ENCODE measurements around the gene DDX54. TPM values are rescaled to one million over a fixed set of nuclear protein-coding genes. Genes with fewer than 3 reads are reported as not detected.
"Not testable (repeated sequence)": the region's sequence is repeated elsewhere in the genome, so short reads cannot be mapped to it uniquely, and the experiment has no call there.

Gene DDX54
- total RNA-seq, 4 donors from 2014 or later, result 62.0 to 126 (median 66.5) TPM

DNA sequence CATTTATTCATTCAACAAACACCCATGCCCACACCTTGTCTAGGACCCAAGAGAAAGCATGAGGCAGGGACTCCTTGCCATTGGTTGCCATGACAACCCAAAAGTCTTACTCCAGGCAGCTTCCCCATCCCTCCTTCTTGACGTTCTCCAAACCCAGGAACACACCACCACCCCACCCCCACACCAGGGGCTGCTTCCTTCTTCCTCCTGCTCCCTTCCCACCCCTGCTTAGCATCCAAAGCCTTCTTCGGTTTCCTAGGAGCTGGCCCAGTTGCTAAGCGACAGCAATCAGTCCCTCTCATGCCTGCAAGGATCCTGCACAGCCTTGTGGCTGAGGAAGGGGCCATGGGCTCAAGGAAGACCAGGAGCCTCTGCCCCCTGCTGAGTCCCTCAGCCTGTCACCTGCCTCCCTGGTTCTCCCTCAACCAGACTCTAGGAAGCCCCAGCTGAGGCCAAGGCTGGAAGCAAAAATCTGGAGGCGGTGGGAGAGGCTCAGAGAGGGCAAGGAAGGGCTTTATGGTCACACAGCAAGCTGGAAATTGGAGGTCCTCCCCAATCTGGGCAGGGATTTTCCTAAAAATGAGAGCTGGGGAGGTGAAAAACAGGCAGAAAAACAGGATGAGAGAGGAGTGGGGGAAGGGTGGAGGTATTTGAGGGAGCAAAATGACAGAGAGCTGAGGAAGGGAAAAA is 65.2 kb downstream of the DDX54 start:
- H3K36me3 ChIP-seq, result no peaks in the 10 kb centered on the region
- H3K27ac ChIP-seq, result no peak overlapping the region
- TF ChIP-seq CTCF (IDR thresholded peaks at IDR 0.05), result no peak
- no peak for TF ChIP-seq POLR2A (IDR thresholded peaks at IDR 0.05)
- no peaks in the 10 kb centered on the region for H3K9me3 ChIP-seq
- H3K4me3 ChIP-seq, result no peak overlapping the region
- H3K4me1 ChIP-seq, result no peaks in the 10 kb centered on the region
- no peak for DNase-seq
- H3K27me3 ChIP-seq, result no peaks in the 10 kb centered on the region

GRCh38 chr12:113118142-113118541 is 67.1 kb downstream of the DDX54 start:
- H3K4me3 ChIP-seq, result no peak overlapping the region
- H3K36me3 ChIP-seq, result no peaks in the 10 kb centered on the region
- no peak overlapping the region for H3K27ac ChIP-seq
- TF ChIP-seq CTCF (IDR thresholded peaks at IDR 0.05) (no peak), POLR2A (IDR thresholded peaks at IDR 0.05) (no peak)
- no peaks in the 10 kb centered on the region for H3K4me1 ChIP-seq
- H3K27me3 ChIP-seq, result no peaks in the 10 kb centered on the region
- no peaks in the 10 kb centered on the region for H3K9me3 ChIP-seq
- no peak for DNase-seq

DNA sequence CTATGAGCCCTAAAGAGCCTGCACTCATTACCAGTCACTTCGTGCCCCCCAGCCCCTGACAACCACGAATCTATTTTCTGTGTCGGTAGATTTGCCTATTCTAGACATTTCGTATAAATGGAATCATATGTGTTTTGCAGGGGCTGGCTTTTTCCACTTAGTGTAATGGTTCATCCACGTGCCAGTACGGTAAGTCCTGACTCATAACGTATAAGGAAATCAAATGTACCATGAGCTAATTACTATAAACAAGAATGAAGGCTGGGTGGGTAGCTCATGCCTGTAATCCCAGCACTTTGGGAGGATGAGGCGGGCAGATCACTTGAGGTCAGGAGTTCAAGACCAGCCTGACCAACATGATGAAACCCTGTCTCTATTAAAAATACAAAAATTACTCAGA is 67.6 kb downstream of the DDX54 start:
- H3K27me3 ChIP-seq, H3K9me3 ChIP-seq, DNase-seq, H3K36me3 ChIP-seq, H3K4me1 ChIP-seq, H3K27ac ChIP-seq, H3K4me3 ChIP-seq: not testable (repeated sequence)

GRCh38 chr12:113116875-113117274 is 68.4 kb downstream of the DDX54 start:
- TF ChIP-seq POLR2A (IDR thresholded peaks at IDR 0.05), result no peak
- TF ChIP-seq CTCF (IDR thresholded peaks at IDR 0.05), result no peak
- Histone ChIP-seq H3K27ac (no peak overlapping the region), H3K4me1 (no peaks in the 10 kb centered on the region), H3K4me3 (no peak overlapping the region), H3K36me3 (no peaks in the 10 kb centered on the region), H3K27me3 (no peaks in the 10 kb centered on the region), H3K9me3 (no peaks in the 10 kb centered on the region)
- DNase-seq, result no peak

- Histone ChIP-seq H3K36me3 (no peaks in the 10 kb centered on the region), H3K4me3 (no peak overlapping the region), H3K27ac (no peak overlapping the region), H3K4me1 (no peaks in the 10 kb centered on the region), H3K27me3 (no peaks in the 10 kb centered on the region), H3K9me3 (no peaks in the 10 kb centered on the region)
- DNase-seq, result no peak
- TF ChIP-seq POLR2A (IDR thresholded peaks at IDR 0.05), result no peak
- no peak for TF ChIP-seq CTCF (IDR thresholded peaks at IDR 0.05)
These were observed 69.7 kb downstream of the DDX54 start for GRCh38 chr12:113115455-113116126.

DNA sequence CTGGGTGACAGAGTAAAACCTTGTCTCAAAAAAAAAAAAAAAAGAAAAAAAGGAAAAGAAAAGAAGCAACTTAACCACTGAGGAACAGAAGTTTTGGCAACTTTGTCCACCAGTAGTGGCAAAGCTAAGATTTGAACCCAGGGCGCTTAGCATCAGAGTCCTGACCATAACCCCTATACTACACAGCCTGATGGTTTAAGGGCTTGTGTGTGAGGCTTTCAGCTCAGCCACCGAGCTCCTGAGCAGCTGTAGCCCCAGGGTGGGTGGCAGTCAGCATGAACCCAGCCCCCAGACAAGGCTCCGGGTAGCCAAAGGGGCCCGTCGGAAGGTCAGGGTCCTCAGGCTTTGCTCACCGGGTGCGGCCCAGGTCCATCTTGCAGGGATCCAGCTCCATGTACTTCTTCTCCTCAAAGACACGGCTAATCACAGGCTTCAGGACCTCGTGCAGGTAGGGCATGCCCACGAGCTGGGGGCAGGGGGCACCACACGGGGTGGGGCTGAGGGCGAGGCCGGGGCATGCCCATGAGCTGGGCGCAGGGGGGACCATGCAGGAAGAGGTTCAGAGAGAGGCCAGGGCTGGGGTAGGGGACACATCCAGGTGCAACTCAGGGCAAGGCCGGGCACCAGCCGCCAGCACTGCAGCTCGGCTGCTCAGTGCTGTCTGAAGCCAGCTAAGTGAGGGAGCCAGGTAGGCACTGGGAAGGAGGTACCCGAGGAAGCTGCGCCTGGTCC is 70.7 kb downstream of the DDX54 start:
- no peak for DNase-seq
- Histone ChIP-seq H3K27me3 (no peaks in the 10 kb centered on the region), H3K27ac (no peak overlapping the region), H3K4me3 (no peak overlapping the region), H3K9me3 (no peaks in the 10 kb centered on the region), H3K4me1 (no peaks in the 10 kb centered on the region), H3K36me3 (no peaks in the 10 kb centered on the region)
- TF ChIP-seq POLR2A (IDR thresholded peaks at IDR 0.05), result no peak
- no peak for TF ChIP-seq CTCF (IDR thresholded peaks at IDR 0.05)
